Stimulated activated CD4-positive, alpha-beta T cell treated with anti-CD3 and anti-CD28 coated beads, Interleukin-4, amount 100 ng/mL, for 48 hours (primary cell): ENCODE measurements around the gene TBCK.
A peak's percentile ranks its signal among the peaks of the same experiment; 100 is the strongest.
"Not testable (repeated sequence)": the region's sequence is repeated elsewhere in the genome, so short reads cannot be mapped to it uniquely, and the experiment has no call there.

Experiments
- DNase-seq, 2 donors: peaks; one replicate each; pipeline ENCODE4 v3.0.0-alpha.2; 2020; ENCODE audit warnings: low read depth in 2 of 2

Gene TBCK

DNA sequence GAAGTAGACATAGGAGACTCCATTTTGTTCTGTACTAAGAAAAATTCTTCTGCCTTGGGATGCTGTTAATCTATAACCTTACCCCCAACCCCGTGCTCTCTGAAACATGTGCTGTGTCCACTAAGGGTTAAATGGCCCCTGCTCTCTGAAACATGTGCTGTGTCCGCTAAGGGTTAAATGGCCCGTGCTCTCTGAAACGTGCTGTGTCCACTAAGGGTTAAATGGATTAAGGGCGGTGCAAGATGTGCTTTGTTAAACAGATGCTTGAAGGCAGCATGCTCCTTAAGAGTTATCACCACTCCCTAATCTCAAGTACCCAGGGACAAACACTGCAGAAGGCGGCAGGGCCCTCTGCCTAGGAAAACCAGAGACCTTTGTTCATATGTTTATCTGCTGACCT lies 5.8 kb upstream of the TBCK start:
- not testable (repeated sequence) for DNase-seq

DNA sequence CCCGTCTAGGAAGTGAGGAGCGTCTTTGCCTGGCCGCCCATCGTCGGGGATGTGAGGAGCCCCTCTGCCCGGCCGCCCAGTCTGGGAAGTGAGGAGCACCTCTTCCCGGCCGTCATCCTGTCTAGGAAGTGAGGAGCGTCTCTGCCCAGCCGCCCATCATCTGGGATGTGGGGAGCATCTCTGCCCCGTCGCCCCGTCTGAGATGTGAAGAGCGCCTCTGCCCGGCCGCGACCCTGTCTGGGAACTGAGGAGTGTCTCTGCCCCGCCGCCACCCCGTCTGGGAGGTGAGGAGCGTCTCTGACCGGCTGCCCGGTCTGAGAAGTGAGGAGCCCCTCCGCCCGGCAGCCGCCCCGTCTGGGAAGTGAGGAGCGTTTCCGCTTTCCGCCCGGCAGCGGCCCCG lies 5.2 kb upstream of the TBCK start:
- DNase-seq: not testable (repeated sequence)

DNA sequence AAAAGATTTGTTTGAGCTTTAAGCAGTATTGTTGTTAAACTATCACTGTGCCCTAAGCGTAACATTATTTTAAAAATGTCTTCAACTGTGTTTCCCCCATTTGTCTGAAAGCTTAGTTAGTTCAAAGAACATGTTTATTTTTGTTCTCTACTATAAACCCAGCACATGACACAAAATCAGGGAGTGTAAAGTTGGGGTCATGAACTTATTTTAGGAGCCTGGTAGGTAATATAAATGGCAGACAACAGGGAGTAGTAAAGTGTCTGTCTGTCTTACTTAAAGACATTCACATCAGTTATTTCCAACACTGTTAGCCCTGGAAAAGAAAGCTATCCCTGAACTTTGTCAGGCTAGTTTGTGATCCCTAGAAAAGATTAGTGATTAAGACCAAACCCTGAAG lies 4.2 kb upstream of the TBCK start:
- no peak for DNase-seq

DNA sequence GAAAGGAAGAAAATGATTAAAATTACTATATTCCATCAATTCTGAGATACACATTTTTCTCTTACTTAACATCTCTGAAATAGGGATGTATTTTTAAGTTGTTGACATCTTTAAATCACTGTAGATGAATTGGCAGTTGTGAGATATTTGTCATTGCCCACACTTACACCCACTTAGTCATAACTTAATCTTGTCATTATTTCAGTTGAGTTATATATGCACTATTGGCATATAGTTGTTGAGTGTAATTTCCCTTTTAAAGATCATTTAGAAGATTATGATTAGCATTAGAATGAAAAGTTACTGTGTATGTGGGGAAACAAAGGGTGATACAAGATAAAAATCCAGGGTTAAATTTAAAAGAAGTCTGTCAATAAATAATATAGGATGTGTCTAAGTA lies 2.5 kb upstream of the TBCK start:
- no peak for DNase-seq

DNA sequence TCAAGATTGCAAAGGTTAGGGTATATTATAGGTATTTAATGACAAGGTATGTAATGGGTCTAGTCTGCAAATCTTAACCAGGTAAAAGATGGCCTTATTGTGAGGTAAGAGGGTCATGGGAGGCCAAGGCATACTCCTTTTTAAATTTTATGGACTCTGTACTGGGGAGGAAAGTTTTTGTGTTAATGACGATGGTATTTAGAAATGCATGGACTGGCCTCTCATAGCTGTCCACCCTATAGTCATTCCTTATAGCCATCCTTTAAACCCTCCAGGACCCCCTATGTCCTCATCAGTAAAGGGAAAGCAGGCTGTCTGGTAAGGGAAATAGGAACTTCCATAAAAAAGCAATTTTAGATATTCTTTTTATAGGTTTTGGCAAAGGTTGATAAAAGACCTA lies 1.8 kb upstream of the TBCK start:
- no peak for DNase-seq

DNA sequence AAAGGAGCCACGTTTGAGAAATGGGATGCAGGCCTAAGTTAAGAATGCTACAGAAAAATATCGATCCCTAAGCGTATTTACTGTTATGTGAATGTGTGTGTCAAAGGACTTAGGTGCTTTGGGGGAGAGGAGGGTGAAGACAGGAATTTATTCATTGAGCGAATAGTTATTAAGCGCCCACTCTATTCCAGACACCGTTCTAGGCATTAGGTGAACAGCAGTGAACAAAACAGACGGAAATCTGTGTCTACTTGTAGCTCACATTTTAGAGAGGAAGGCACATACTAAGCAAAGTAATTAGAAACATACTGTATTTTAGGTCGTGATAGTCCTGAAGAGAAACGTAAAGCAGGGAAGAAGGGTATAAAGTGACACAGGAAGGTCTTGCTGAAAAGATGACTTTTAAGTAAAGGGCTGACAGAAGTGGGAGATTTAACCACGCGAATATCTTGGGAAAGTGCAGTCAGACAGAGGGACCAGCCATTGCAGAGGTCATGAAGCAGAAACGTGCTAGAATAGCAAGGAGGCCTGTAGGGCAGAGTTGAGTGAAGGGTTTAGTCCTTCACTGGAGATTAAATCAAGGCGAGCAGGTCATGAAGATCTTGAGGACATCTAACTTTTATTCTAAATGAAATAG lies 882 bp upstream of the TBCK start:
- DNase-seq: no peak

GRCh38 chr4:106315476-106315967 lies 487 bp downstream of the TBCK start:
- DNase-seq: peak in 1 of 2 donors; percentile 31

GRCh38 chr4:106314960-106315359 lies 1.0 kb downstream of the TBCK start:
- no peak for DNase-seq

DNA sequence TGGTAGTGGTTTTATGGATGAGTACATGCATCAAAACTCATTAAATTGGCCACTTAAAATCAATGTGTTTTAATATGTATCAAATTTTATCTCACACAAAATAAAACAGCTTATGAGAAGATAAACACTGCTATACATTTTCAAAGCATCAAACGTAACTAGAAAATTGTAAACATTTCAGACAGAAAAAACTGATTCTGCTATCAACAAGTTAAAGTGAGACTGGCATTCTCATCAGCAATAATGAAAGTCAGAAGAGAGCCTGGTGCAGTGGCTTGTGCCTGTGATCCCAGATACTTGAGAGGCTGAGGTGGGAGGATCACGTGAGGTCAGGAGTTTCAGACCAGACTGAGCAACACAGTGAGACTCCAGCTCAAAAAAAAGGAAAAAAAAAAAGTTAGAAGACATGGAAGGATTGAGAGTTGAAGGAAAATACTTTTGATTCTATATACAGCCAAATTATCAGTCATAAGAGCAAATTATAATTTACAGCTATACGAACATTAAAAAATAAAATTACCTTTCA lies 2.9 kb downstream of the TBCK start:
- DNase-seq: no peak

DNA sequence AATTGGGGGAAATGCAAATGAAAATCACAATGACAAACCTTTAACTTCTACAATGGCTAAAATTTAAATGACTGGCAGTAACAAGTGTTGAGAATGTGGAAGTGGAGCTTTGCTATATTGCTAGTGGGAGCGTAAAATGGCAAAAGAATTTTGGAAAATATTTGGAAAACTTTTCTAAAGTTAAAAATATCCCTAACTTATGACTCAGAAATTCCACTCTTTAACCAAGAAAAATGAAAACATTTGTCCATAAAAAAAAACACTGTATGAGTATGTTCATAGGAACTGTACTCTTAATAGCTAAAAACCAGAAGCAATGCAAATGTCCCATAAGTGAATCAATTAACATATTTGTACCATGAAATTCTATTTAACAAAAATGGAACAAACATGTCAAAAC lies 3.6 kb downstream of the TBCK start:
- DNase-seq: no peak

- no peak for DNase-seq
Observed at GRCh38 chr4:106306561-106306960, 9.4 kb downstream of the TBCK start.

DNA sequence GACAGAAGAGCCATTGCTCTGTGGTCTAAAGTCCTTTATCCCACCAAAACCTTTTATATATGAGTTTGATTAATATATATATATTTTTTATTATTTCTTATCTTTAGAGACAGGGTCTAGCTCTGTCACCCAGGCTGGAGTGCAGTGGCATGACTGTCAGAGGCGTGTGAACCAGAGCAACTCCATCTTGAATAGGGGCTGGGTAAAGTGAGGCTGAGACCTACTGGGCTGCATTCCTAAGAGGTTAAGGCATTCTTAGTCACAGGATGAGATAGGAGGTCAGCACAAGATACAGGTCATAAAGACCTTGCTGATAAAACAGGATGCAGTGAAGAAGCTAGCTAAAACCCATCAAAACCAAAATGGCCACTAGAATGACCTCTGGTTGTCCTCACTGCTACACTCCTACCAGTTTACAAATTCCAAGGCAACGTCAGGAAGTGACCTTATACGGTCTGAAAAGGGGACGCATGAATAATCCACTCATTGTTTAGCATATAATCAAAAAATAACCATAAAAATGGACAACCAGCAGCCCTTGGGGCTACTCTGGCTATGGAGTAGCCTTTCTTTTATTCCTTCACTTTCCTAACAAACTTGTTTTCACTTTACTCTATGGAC lies 10.5 kb downstream of the TBCK start:
- no peak for DNase-seq

DNA sequence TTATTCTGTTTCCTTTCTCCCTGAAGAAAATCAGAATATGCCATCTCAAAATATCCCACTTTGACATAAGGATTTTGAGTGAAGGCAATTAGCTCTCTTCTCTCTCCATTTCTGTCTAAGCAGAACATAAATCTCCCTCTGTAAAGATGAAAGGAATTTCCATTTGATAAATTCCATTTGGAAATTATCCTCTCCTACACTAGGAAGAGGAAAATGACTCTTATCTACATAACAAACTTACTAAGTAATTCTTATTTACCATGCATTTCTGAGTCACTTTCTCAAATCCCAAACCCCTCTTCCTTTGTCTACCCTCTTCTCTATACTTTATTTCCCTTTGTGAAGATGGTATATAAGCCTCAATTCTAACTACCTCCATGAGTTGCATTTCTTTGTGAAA lies 11.4 kb downstream of the TBCK start:
- no peak for DNase-seq

GRCh38 chr4:106303548-106304281 lies 12.3 kb downstream of the TBCK start:
- DNase-seq: no peak

DNA sequence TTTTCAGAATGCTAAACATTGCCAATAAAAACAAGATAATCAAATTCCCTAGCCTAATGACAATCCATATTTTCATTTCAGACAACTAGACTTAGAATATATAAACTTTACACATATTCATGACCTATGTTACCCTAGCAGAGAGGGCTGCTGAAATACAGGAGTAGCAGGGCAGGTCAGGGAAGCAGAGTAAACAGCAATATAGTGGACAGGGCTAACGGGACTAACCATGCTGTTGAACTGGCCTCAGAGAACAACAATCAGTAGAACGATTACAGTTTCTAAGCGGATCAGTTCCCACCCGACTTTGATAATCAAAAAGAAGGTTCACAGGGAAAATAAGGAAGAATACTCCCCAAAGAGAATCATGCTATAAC lies 14.0 kb downstream of the TBCK start:
- no peak for DNase-seq

- no peak for DNase-seq
Observed at GRCh38 chr4:106301393-106302061, 14.5 kb downstream of the TBCK start.

DNA sequence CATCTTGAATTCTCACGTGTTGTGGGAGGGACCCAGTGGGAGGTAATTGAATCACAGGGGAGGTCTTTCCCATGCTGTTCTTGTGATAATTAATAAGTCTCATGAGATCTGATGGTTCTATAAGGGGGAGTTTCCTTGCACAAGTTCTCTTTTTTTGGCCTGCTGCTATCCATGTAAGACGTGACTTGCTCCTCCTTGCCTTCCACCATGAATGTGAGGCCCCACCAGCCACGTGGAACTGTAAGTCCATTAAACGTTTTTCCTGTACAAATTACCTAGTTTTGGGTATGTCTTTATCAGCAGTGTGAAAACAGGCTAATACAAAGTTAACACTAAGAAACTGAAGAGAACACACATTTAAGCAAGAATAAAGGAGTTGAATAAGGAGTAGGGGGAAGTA lies 16.0 kb downstream of the TBCK start:
- DNase-seq: no peak

- DNase-seq: no peak
Observed at GRCh38 chr4:106297245-106298035, 18.6 kb downstream of the TBCK start.

DNA sequence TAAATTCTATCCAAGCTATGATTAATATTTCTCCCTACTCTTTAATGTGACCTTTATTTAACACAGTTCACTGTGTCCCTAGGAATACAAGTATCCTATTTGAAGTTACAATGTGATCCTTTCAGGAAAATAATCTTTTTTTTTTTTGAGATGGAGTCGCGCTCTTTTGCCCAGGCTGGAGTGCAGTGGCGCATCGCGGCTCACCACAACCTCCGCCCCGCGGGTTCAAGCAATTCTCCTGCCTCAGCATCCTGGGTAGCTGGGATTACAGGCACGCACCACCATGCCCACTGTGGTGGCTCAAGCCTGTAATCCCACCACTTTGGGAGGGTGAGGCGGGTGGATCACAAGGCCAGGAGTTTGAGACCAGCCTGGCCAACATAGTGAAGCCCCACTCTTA lies 21.9 kb downstream of the TBCK start:
- DNase-seq: no peak

DNA sequence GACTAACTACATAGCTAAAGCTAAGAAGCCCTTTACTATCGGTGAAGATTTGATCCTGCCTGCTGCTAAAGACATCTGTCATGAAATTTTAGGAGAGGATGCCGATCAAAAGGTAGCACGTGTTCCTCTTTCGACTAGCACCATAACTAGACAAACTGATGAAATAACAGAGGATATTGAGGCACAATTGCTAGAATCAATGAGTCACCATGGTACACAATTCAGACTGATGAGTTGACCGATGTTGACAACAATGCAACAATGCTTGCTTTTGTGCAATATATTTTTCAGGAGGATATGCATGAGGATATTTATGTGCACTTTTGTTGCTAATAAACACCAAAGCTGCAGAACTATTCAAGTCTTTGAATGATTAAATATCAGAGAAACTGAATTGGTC lies 24.3 kb downstream of the TBCK start:
- DNase-seq: no peak

- DNase-seq: no peak
Observed at GRCh38 chr4:106289737-106290136, 26.3 kb downstream of the TBCK start.
